ENCODE measurements around the gene RNF19B. TPM values are rescaled to one million over a fixed set of nuclear protein-coding genes. Genes with fewer than 3 reads are reported as not detected.

Gene RNF19B
- total and polyA plus RNA-seq, 10 of the 15 experiments (the other 5 are each of a cell fraction or from before 2014, with no cell fraction given), result 2.8 to 32.6 (median 16.6) TPM

DNA sequence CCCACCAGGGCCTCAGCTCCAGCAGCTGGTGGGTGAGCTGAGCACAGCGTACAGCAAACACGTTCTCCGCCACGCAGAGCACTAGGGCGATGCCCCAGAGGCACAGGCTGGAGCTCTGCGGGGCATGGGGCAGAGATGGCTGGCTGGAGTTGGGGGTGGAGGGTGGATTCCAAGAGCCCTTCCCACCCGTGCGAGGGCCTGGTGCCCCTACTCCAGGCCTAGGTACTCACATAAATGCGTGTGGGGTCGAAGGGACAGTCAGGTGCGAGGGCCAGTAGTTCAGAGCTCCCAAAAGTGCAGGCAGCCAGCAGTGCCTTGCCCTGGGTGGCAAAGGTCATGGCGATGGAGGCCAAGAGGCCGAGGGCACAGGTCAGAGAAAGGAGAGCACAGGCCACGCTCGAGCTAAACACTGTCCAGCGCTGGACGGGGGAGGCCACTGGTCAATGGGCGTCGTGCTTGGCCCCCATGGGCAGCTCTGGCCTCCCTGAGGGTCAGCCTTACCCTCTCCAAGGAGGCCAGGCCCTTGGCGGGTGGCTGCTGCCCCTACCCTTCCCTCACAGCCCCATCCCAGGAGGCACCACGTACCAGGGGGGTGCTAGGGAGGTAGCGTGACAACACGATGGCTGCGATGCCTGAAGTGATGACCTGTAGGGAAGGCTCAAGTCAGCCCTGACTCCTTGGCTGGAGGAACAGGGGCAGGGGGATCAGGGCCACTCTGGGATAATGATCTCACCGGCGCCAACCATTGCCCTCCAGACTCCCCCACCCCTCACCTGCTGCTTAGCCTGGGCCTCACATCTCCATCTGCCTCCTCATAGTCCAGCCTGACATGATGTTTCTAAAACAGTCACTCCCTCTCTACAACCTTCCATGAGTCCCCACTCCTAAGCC is 69.0 kb downstream of the RNF19B start:
- FAIRE-seq, result no peak
- TF ChIP-seq SUZ12 (IDR thresholded peaks at IDR 0.05; ENCODE audit: unreplicated experiment) (no peak), ZNF217 (IDR thresholded peaks at IDR 0.05) (no peak), POLR2AphosphoS5 (IDR thresholded peaks at IDR 0.05; ENCODE audit: low read length) (no peak), BACH1 (IDR thresholded peaks at IDR 0.05; ENCODE audit: borderline replicate concordance) (no peak), BRCA1 (IDR thresholded peaks at IDR 0.05; ENCODE audit: low read depth, low read length) (no peak), JUNB (IDR thresholded peaks at IDR 0.05) (no peak), SMC3 (IDR thresholded peaks at IDR 0.05; ENCODE audit: borderline replicate concordance, low read length) (no peak), HSF1 (IDR thresholded peaks at IDR 0.05; ENCODE audit: low read depth, low read length) (no peak), SMAD1 (IDR thresholded peaks at IDR 0.05; ENCODE audit: low read depth, partially characterized antibody) (no peak), ZNF274 (IDR thresholded peaks at IDR 0.05; ENCODE audit: insufficient read depth, insufficient read length) (no peak), SREBF2 (IDR thresholded peaks at IDR 0.05; ENCODE audit: low read length) (no peak), STAT1 (conservative IDR thresholded peaks at IDR 0.05) (no peak)
- Histone ChIP-seq H3K79me2 (ENCODE audit: control insufficient read depth, insufficient read depth, low read length) (no peaks in the 10 kb centered on the region), H3K4me3 (no peak overlapping the region), H3K9ac (ENCODE audit: control insufficient read depth, insufficient read depth, low read length) (no peak overlapping the region), H3K27me3 (replicated peaks in 1 of 2; ENCODE audit: control insufficient read depth in 2 of 2, insufficient read depth in 2 of 2, low read length in 1 of 2) (peaks cover 10 to 19% of the 10 kb centered on the region in 2 experiments), H3K36me3 (ENCODE audit: control insufficient read depth in 2 of 2, insufficient read depth in 2 of 2, low read length in 1 of 2) (no peaks in the 10 kb centered on the region), H4K20me1 (ENCODE audit: control insufficient read depth, insufficient read depth) (no peaks in the 10 kb centered on the region), H3K4me1 (ENCODE audit: control insufficient read depth, insufficient read depth, low read length) (no peaks in the 10 kb centered on the region), H3K9me3 (replicated peaks; ENCODE audit: control insufficient read depth, insufficient read depth, low read length) (no peaks in the 10 kb centered on the region; the same call in 2 of the 3 replicates), H2AFZ (ENCODE audit: control insufficient read depth, low read depth, low read length) (no peak overlapping the region), H3K4me2 (ENCODE audit: control insufficient read depth, insufficient read depth) (no peak overlapping the region), H3K27ac (ENCODE audit: control insufficient read depth, insufficient read depth) (no peak overlapping the region)
- intact Hi-C loops (cut with micrococcal nuclease; ENCODE audit: unreplicated experiment) (no loop called here), in situ Hi-C loops (cut with MboI) (no loop called here)
- BruUV-seq (replicated peaks), result no TSS peak
- WGBS (ENCODE audit: insufficient coverage, insufficient replicate concordance, low lambda C conversion rate, missing lambda C conversion rate), result 54% methylated on average over 26 of the region's 26 CpGs
- DNase-seq (ENCODE audit: low read depth, low spot score), result no peak
- RAD21 ChIA-PET (ENCODE audit: unreplicated experiment), result no interaction called here
- no peak for ATAC-seq
- POLR2A ChIA-PET, result interaction anchor here (0.6 kb wide), 1 partner anchor 11 kb away, joined by 5 read pairs; no protein-coding TSS in a partner anchor
- SMC1A ChIA-PET (ENCODE audit: uncharacterized antibody, unreplicated experiment), result no interaction called here
- CTCF ChIA-PET, result interaction anchor here (0.6 to 6.5 kb wide), 2 partner anchors 19 to 453 kb away, joined by 4 to 36 read pairs; no protein-coding TSS in a partner anchor
